HuH-7 (cell line): ENCODE data around the gene ARF1.
A peak's percentile ranks its signal among the peaks of the same experiment; 100 is the strongest.

ENCODE experiments used
- DNase-seq: peaks from one replicate; pipeline ENCODE4 v3.0.0; 2011; ENCODE audit warnings: low spot score

Gene ARF1

GRCh38 chr1:228122921-228123441, 40.5 kb downstream of the ARF1 start:
- no peak for DNase-seq

GRCh38 chr1:228123505-228123904, 41.0 kb downstream of the ARF1 start:
- no peak for DNase-seq

GRCh38 chr1:228125185-228125584, 42.7 kb downstream of the ARF1 start:
- no peak for DNase-seq

GRCh38 chr1:228131766-228132165, 49.3 kb downstream of the ARF1 start:
- DNase-seq, result no peak

- DNase-seq, result no peak
Measured at GRCh38 chr1:228134591-228134990, 52.1 kb downstream of the ARF1 start.

GRCh38 chr1:228136901-228137300, 54.4 kb downstream of the ARF1 start:
- DNase-seq, result no peak

- DNase-seq, result no peak
Measured at GRCh38 chr1:228139406-228139930, 57.0 kb downstream of the ARF1 start.

- DNase-seq, result peak; percentile 97
Measured at GRCh38 chr1:228139931-228140723, 57.6 kb downstream of the ARF1 start, which contains the start of gene GUK1. Gene GUK1 (plus strand): TSS chr1:228140279. CDS start chr1:228140303, 24 bp downstream.

- DNase-seq, result no peak
Measured at GRCh38 chr1:228140724-228141225, 58.3 kb downstream of the ARF1 start.

- peak; percentile 17 for DNase-seq
Measured at GRCh38 chr1:228141226-228142044, 58.9 kb downstream of the ARF1 start.

- DNase-seq, result no peak
Measured at GRCh38 chr1:228142155-228142691, 59.7 kb downstream of the ARF1 start.

GRCh38 chr1:228142701-228143136, 60.2 kb downstream of the ARF1 start:
- no peak for DNase-seq

- peak; percentile 9 for DNase-seq
Measured at GRCh38 chr1:228143480-228144192, 61.1 kb downstream of the ARF1 start.

GRCh38 chr1:228144193-228144992, 61.9 kb downstream of the ARF1 start:
- peak; percentile 10 for DNase-seq

- peak; percentile 7 for DNase-seq
Measured at GRCh38 chr1:228144993-228145343, 62.5 kb downstream of the ARF1 start.

GRCh38 chr1:228145463-228146416, 63.2 kb downstream of the ARF1 start:
- peak; percentile 7 for DNase-seq

GRCh38 chr1:228146417-228147150, 64.1 kb downstream of the ARF1 start:
- peak; percentile 5 for DNase-seq

- DNase-seq, result peak; percentile 8
Measured at GRCh38 chr1:228147151-228147693, 64.7 kb downstream of the ARF1 start.
